ENCODE measurements around the gene TTC28.

Gene TTC28

GRCh38 chr22:28402060-28402459 lies 277.6 kb downstream of the TTC28 start:
- Histone ChIP-seq H3K4me3 (ENCODE audit: low read length in 2 of 2) (no peak overlapping the region), H3K9me3 (ENCODE audit: control insufficient read depth in 2 of 2, low read length in 2 of 2) (no peaks in the 10 kb centered on the region), H3K9ac (ENCODE audit: low read depth in 1 of 2, low read length in 2 of 2) (no peak overlapping the region), H3K36me3 (ENCODE audit: control insufficient read depth in 2 of 2, insufficient read depth in 2 of 2, low read length in 2 of 2) (no peaks in the 10 kb centered on the region), H3K27ac (ENCODE audit: low read depth in 2 of 2, low read length in 2 of 2) (no peak overlapping the region), H3K4me1 (ENCODE audit: control insufficient read depth in 2 of 2, insufficient read depth in 2 of 2, low read length in 2 of 2) (no peaks in the 10 kb centered on the region), H3K27me3 (ENCODE audit: control insufficient read depth in 2 of 2, insufficient read depth in 2 of 2, low read length in 2 of 2) (no peaks in the 10 kb centered on the region)

DNA sequence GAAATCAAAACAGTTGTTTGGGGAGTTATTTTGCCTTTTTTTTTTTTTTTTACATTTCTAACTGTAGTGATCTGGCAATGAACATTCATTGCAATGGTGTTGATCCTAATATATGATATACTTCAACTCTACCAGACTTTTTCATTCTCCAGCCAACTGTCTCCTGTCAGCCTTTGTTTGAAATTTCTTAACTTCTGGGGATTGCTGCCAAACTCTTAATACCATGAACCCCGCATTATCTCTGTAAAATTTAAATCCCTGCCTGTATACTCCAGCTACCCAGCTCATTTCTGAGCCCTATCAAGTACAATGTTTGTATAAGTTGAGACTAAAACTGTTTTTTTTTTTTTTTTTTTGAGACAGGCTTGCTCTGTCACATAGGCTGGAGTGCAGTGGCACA lies 280.7 kb downstream of the TTC28 start:
- H3K4me3 ChIP-seq (ENCODE audit: low read length in 2 of 2): no peak overlapping the region
- no peaks in the 10 kb centered on the region for H3K27me3 ChIP-seq (ENCODE audit: control insufficient read depth in 2 of 2, insufficient read depth in 2 of 2, low read length in 2 of 2)
- H3K27ac ChIP-seq (ENCODE audit: low read depth in 2 of 2, low read length in 2 of 2): no peak overlapping the region
- no peaks in the 10 kb centered on the region for H3K9me3 ChIP-seq (ENCODE audit: control insufficient read depth in 2 of 2, low read length in 2 of 2)
- no peaks in the 10 kb centered on the region for H3K4me1 ChIP-seq (ENCODE audit: control insufficient read depth in 2 of 2, insufficient read depth in 2 of 2, low read length in 2 of 2)
- no peaks in the 10 kb centered on the region for H3K36me3 ChIP-seq (ENCODE audit: control insufficient read depth in 2 of 2, insufficient read depth in 2 of 2, low read length in 2 of 2)
- no peak overlapping the region for H3K9ac ChIP-seq (ENCODE audit: low read depth in 1 of 2, low read length in 2 of 2)

- Histone ChIP-seq H3K36me3 (ENCODE audit: control insufficient read depth in 2 of 2, insufficient read depth in 2 of 2, low read length in 2 of 2) (no peaks in the 10 kb centered on the region), H3K9me3 (ENCODE audit: control insufficient read depth in 2 of 2, low read length in 2 of 2) (no peaks in the 10 kb centered on the region), H3K4me3 (ENCODE audit: low read length in 2 of 2) (no peak overlapping the region), H3K4me1 (ENCODE audit: control insufficient read depth in 2 of 2, insufficient read depth in 2 of 2, low read length in 2 of 2) (no peaks in the 10 kb centered on the region), H3K9ac (ENCODE audit: low read depth in 1 of 2, low read length in 2 of 2) (no peak overlapping the region), H3K27ac (ENCODE audit: low read depth in 2 of 2, low read length in 2 of 2) (no peak overlapping the region), H3K27me3 (ENCODE audit: control insufficient read depth in 2 of 2, insufficient read depth in 2 of 2, low read length in 2 of 2) (no peaks in the 10 kb centered on the region)
Measured at GRCh38 chr22:28398355-28398754, 281.3 kb downstream of the TTC28 start.

- H3K9me3 ChIP-seq (ENCODE audit: control insufficient read depth in 2 of 2, low read length in 2 of 2): no peaks in the 10 kb centered on the region
- H3K9ac ChIP-seq (ENCODE audit: low read depth in 1 of 2, low read length in 2 of 2): no peak overlapping the region
- H3K4me1 ChIP-seq (ENCODE audit: control insufficient read depth in 2 of 2, insufficient read depth in 2 of 2, low read length in 2 of 2): no peaks in the 10 kb centered on the region
- H3K4me3 ChIP-seq (ENCODE audit: low read length in 2 of 2): no peak overlapping the region
- H3K27ac ChIP-seq (ENCODE audit: low read depth in 2 of 2, low read length in 2 of 2): no peak overlapping the region
- no peaks in the 10 kb centered on the region for H3K27me3 ChIP-seq (ENCODE audit: control insufficient read depth in 2 of 2, insufficient read depth in 2 of 2, low read length in 2 of 2)
- no peaks in the 10 kb centered on the region for H3K36me3 ChIP-seq (ENCODE audit: control insufficient read depth in 2 of 2, insufficient read depth in 2 of 2, low read length in 2 of 2)
Measured at GRCh38 chr22:28397306-28397705, 282.3 kb downstream of the TTC28 start.

GRCh38 chr22:28395920-28396753 lies 283.5 kb downstream of the TTC28 start:
- Histone ChIP-seq H3K9ac (ENCODE audit: low read depth in 1 of 2, low read length in 2 of 2) (no peak overlapping the region), H3K27me3 (ENCODE audit: control insufficient read depth in 2 of 2, insufficient read depth in 2 of 2, low read length in 2 of 2) (no peaks in the 10 kb centered on the region), H3K36me3 (ENCODE audit: control insufficient read depth in 2 of 2, insufficient read depth in 2 of 2, low read length in 2 of 2) (no peaks in the 10 kb centered on the region), H3K4me3 (ENCODE audit: low read length in 2 of 2) (no peak overlapping the region), H3K27ac (ENCODE audit: low read depth in 2 of 2, low read length in 2 of 2) (no peak overlapping the region), H3K4me1 (ENCODE audit: control insufficient read depth in 2 of 2, insufficient read depth in 2 of 2, low read length in 2 of 2) (no peaks in the 10 kb centered on the region), H3K9me3 (ENCODE audit: control insufficient read depth in 2 of 2, low read length in 2 of 2) (no peaks in the 10 kb centered on the region)

DNA sequence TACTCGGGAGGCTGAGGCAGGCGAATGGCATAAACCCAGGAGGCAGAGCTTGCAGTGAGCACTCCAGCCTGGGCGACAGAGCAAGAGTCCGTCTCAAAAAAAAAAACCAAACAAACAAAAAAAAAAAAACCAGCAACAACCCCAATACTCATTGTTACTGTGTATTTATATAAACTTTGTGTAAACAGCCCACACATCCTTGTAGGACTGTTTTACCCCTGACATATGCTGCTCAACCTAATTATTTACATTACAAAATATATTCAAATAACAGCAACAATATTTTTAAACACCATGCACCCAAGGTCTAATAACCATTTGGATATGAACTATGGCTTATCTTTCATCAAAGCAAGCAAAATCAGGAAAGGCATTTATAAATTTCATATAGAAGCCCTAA lies 284.1 kb downstream of the TTC28 start:
- H3K36me3 ChIP-seq (ENCODE audit: control insufficient read depth in 2 of 2, insufficient read depth in 2 of 2, low read length in 2 of 2): no peaks in the 10 kb centered on the region
- H3K9me3 ChIP-seq (ENCODE audit: control insufficient read depth in 2 of 2, low read length in 2 of 2): no peaks in the 10 kb centered on the region
- H3K4me1 ChIP-seq (ENCODE audit: control insufficient read depth in 2 of 2, insufficient read depth in 2 of 2, low read length in 2 of 2): no peaks in the 10 kb centered on the region
- no peak overlapping the region for H3K9ac ChIP-seq (ENCODE audit: low read depth in 1 of 2, low read length in 2 of 2)
- H3K27me3 ChIP-seq (ENCODE audit: control insufficient read depth in 2 of 2, insufficient read depth in 2 of 2, low read length in 2 of 2): no peaks in the 10 kb centered on the region
- H3K27ac ChIP-seq (ENCODE audit: low read depth in 2 of 2, low read length in 2 of 2): no peak overlapping the region
- H3K4me3 ChIP-seq (ENCODE audit: low read length in 2 of 2): no peak overlapping the region

GRCh38 chr22:28394513-28395110 lies 285.0 kb downstream of the TTC28 start:
- Histone ChIP-seq H3K9ac (ENCODE audit: low read depth in 1 of 2, low read length in 2 of 2) (no peak overlapping the region), H3K4me1 (ENCODE audit: control insufficient read depth in 2 of 2, insufficient read depth in 2 of 2, low read length in 2 of 2) (no peaks in the 10 kb centered on the region), H3K36me3 (ENCODE audit: control insufficient read depth in 2 of 2, insufficient read depth in 2 of 2, low read length in 2 of 2) (no peaks in the 10 kb centered on the region), H3K4me3 (ENCODE audit: low read length in 2 of 2) (no peak overlapping the region), H3K27me3 (ENCODE audit: control insufficient read depth in 2 of 2, insufficient read depth in 2 of 2, low read length in 2 of 2) (no peaks in the 10 kb centered on the region), H3K27ac (ENCODE audit: low read depth in 2 of 2, low read length in 2 of 2) (no peak overlapping the region), H3K9me3 (ENCODE audit: control insufficient read depth in 2 of 2, low read length in 2 of 2) (no peaks in the 10 kb centered on the region)

- no peak overlapping the region for H3K9ac ChIP-seq (ENCODE audit: low read depth in 1 of 2, low read length in 2 of 2)
- no peak overlapping the region for H3K4me3 ChIP-seq (ENCODE audit: low read length in 2 of 2)
- H3K27me3 ChIP-seq (ENCODE audit: control insufficient read depth in 2 of 2, insufficient read depth in 2 of 2, low read length in 2 of 2): no peaks in the 10 kb centered on the region
- H3K4me1 ChIP-seq (ENCODE audit: control insufficient read depth in 2 of 2, insufficient read depth in 2 of 2, low read length in 2 of 2): no peaks in the 10 kb centered on the region
- H3K36me3 ChIP-seq (ENCODE audit: control insufficient read depth in 2 of 2, insufficient read depth in 2 of 2, low read length in 2 of 2): no peaks in the 10 kb centered on the region
- no peak overlapping the region for H3K27ac ChIP-seq (ENCODE audit: low read depth in 2 of 2, low read length in 2 of 2)
- no peaks in the 10 kb centered on the region for H3K9me3 ChIP-seq (ENCODE audit: control insufficient read depth in 2 of 2, low read length in 2 of 2)
Measured at GRCh38 chr22:28381429-28382167, 298.0 kb downstream of the TTC28 start.

DNA sequence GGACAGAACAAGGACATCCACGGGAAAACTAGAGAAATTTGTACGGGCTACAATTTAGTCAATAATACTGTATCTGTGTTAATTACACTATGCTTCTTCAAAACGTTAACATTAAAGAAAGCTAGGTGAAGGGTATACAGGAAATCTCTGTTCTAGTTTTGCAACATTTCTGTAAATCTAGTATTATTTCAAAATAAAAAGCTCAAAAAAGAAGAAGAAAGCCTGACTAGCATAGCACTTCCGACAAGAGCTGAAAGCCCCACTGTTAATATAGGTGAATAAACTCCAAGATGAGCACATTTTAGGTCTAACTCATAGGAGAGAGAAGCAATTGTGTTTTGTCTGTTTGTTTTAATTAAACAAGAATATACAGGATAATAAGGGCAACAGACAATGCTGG lies 299.7 kb downstream of the TTC28 start:
- no peaks in the 10 kb centered on the region for H3K9me3 ChIP-seq (ENCODE audit: control insufficient read depth in 2 of 2, low read length in 2 of 2)
- no peaks in the 10 kb centered on the region for H3K4me1 ChIP-seq (ENCODE audit: control insufficient read depth in 2 of 2, insufficient read depth in 2 of 2, low read length in 2 of 2)
- no peaks in the 10 kb centered on the region for H3K36me3 ChIP-seq (ENCODE audit: control insufficient read depth in 2 of 2, insufficient read depth in 2 of 2, low read length in 2 of 2)
- no peak overlapping the region for H3K4me3 ChIP-seq (ENCODE audit: low read length in 2 of 2)
- no peak overlapping the region for H3K9ac ChIP-seq (ENCODE audit: low read depth in 1 of 2, low read length in 2 of 2)
- H3K27me3 ChIP-seq (ENCODE audit: control insufficient read depth in 2 of 2, insufficient read depth in 2 of 2, low read length in 2 of 2): no peaks in the 10 kb centered on the region
- no peak overlapping the region for H3K27ac ChIP-seq (ENCODE audit: low read depth in 2 of 2, low read length in 2 of 2)

DNA sequence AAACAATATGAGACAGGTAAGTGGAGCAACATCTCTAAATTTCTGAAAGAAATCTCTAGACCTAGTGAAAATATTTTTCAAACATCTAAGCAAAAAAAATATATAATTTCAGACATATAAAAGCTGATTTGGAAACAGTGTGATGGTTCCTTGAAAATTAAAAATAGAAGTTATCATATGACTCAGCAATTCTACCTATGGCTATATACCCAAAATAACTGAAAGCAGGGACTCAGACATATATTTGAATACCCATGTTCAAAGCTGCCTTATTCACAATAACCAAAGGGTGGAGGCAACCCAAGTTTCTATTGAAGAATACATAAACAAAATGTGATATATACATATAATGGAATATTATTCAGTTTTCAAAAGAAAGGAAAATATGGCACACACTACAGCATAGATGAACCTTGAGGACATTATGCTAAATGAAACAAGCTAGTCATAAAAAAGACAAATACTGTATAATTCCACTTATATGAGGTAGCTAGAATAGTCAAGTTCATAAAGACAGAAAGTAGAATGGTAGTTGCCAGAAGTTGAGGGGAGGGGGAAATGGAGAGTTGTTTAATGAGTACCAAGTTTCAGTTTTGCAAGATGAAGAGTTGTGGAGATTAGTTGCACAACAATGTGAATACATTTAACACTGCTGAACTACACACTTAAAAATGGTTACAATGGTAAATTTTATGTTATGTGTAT lies 300.4 kb downstream of the TTC28 start:
- Histone ChIP-seq H3K27ac (ENCODE audit: low read depth in 2 of 2, low read length in 2 of 2) (no peak overlapping the region), H3K9ac (ENCODE audit: low read depth in 1 of 2, low read length in 2 of 2) (no peak overlapping the region), H3K4me1 (ENCODE audit: control insufficient read depth in 2 of 2, insufficient read depth in 2 of 2, low read length in 2 of 2) (no peaks in the 10 kb centered on the region), H3K9me3 (ENCODE audit: control insufficient read depth in 2 of 2, low read length in 2 of 2) (no peaks in the 10 kb centered on the region), H3K4me3 (ENCODE audit: low read length in 2 of 2) (no peak overlapping the region), H3K27me3 (ENCODE audit: control insufficient read depth in 2 of 2, insufficient read depth in 2 of 2, low read length in 2 of 2) (no peaks in the 10 kb centered on the region), H3K36me3 (ENCODE audit: control insufficient read depth in 2 of 2, insufficient read depth in 2 of 2, low read length in 2 of 2) (no peaks in the 10 kb centered on the region)

Data from mucosa of rectum (tissue), 2 donors.